ENCODE measurements around the gene PEX14.

PEX14 gene

DNA sequence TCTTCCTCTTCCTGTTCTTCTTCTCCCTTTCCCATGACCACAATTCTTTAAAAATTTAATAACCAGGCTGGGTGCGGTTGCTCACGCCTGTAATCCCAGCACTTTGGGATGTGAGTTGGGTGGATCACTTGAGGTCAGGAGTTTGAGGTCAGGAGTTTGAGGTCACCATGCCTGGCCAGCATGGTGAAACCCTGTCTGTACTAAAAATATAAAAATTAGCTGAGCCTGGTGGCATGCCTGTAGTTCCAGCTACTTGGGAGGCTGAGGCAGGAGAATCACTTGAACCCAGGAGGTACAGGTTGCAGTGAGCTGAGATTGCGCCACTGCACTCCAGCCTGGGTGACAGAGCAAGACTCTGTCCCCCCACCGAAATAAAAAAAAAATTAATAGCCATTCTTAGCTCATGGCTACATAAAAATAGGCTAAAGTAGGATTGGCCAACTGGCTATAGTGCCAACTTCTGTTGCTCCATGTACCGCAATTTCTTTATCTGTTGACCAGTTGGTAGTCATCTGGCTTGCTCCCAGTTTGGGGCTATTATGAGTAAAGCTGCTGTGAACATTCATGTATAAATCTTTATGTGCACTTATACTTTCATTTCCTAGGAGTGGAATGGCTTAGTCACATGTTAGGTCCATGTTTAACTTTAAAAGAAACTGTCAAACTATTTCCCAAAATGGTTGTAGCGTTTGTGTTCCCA is 136.3 kb downstream of the PEX14 start:
- TF ChIP-seq, protein P1, sequence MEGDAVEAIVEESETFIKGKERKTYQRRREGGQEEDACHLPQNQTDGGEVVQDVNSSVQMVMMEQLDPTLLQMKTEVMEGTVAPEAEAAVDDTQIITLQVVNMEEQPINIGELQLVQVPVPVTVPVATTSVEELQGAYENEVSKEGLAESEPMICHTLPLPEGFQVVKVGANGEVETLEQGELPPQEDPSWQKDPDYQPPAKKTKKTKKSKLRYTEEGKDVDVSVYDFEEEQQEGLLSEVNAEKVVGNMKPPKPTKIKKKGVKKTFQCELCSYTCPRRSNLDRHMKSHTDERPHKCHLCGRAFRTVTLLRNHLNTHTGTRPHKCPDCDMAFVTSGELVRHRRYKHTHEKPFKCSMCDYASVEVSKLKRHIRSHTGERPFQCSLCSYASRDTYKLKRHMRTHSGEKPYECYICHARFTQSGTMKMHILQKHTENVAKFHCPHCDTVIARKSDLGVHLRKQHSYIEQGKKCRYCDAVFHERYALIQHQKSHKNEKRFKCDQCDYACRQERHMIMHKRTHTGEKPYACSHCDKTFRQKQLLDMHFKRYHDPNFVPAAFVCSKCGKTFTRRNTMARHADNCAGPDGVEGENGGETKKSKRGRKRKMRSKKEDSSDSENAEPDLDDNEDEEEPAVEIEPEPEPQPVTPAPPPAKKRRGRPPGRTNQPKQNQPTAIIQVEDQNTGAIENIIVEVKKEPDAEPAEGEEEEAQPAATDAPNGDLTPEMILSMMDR (conservative IDR thresholded peaks at IDR 0.05; ENCODE audit: low read depth, low read length): no peak
- no peak overlapping the region for H3K4me3 ChIP-seq (ENCODE audit: low read depth, low read length)
- no peak for DNase-seq (ENCODE audit: low read depth)

DNA sequence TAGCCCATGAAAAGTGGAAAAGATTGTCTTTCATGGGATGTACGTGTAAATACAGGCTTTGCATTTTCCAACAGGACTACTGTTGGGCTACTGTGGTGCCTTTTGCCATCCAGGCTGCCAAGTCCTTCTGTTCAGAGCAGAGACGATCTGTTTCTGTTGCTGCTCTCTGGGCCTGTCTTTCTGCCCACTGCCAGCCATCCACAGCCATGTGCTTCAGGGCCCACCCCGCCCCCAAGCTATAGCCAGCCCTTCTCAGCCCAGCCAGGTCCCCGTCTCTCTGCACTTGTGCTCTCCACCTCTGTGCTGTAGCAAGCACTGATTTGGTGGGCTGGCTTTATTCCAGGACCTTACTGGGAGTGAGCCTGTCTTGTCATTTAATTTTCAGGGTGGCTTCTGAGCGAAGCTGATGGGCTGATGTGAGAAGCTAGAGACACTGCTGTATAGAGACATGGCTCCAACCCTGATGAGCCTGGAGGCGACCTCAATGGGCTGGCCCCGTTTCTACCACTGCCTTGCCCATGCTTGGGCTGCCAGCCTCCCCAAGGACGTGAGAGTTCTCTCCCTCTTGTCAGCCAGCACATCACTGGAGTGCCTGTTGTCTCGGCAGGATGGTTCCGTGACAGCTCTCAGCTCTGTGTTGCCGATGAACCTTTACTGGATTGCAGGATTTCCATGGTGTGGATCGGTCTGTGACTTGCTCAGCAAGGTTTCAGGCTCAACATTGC is 137.8 kb downstream of the PEX14 start:
- DNase-seq (ENCODE audit: low read depth): no peak
- TF ChIP-seq, protein P1 (conservative IDR thresholded peaks at IDR 0.05; ENCODE audit: low read depth, low read length): no peak
- H3K4me3 ChIP-seq (ENCODE audit: low read depth, low read length): no peak overlapping the region

DNA sequence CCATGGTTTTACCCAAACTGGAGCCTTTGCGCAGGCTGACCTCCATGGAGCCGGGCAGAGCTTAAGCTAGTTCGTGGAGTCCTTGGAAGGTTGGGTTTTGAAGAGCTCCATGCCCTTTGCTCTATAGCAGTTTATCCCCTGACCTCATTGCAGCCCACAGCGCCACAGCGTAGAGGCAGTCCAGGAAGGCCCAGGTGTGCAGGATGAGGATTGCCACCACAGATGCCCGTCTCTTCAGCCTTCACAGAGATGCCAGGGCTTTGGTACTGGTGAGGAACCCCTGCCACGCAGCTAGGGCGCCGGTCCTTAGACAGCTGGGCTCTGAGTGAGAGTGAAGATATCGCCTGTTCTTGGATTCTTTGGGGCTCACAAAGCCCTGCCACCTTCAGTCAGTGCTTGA is 138.6 kb downstream of the PEX14 start:
- TF ChIP-seq, protein P1 (conservative IDR thresholded peaks at IDR 0.05; ENCODE audit: low read depth, low read length): no peak
- no peak for DNase-seq (ENCODE audit: low read depth)
- H3K4me3 ChIP-seq (ENCODE audit: low read depth, low read length): no peak overlapping the region

DNA sequence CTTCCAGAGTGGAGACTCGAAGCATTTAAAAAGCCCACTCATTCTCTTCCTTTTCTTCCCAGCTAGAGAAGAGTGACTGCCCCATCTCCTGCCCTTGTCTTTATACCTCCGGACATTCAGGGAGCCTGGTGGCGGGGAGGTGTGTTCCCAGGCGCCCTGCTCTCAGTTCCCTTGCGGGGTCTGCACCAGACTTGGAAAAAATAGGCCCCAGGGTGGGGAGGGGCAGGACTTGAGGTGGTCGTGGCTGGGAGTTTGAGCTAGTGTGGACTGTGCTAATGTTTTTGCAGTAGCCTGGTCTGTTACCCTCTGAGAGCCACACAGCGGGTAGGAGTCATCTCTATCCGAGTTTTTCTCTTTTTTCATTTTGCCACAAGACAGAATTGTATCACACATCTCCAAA is 139.1 kb downstream of the PEX14 start:
- H3K4me3 ChIP-seq (ENCODE audit: low read depth, low read length): no peak overlapping the region
- TF ChIP-seq, protein P1 (conservative IDR thresholded peaks at IDR 0.05; ENCODE audit: low read depth, low read length): no peak
- DNase-seq (ENCODE audit: low read depth): no peak

DNA sequence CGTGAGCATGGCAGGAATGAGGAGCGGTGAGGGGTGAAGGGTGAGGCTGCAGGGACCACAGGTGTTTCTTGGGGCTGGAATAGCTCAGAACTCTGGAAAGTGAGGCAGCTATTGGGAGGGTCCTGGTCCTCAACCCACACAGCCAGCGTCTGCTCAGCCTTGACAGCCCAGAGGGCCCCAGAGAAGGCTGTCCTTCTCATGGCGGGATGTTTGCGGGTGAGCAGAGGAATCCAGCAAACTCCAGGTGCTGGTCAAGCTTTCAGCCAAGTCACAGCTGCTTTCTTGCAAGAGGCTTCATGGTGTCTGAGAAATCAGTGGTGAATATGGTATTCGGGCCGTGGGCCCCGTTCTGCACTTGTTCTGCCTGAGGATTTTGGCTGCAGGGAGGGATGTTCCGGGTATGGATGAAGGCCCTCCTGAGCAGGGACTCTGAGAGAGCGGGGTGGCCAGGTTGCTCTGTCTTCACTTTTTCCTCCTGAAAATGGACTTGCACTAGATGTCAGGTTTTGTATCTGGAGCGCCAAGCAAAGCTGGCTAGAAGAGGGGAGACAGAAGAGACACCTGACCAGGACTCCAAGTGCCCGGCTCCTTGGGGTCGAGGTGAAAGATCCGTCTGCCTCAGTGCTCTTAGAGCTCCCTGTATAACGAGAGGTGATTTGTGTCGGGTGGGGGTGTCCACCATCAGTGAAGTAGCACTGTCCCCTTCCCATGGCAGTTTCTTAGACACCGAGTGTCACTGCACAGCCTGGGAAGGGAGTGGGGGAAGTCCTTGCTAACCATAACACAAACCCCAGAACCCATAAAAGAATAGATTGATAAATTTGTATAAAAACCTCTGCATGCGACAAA is 139.9 kb downstream of the PEX14 start:
- no peak for DNase-seq (ENCODE audit: low read depth)
- H3K4me3 ChIP-seq (ENCODE audit: low read depth, low read length): no peak overlapping the region

DNA sequence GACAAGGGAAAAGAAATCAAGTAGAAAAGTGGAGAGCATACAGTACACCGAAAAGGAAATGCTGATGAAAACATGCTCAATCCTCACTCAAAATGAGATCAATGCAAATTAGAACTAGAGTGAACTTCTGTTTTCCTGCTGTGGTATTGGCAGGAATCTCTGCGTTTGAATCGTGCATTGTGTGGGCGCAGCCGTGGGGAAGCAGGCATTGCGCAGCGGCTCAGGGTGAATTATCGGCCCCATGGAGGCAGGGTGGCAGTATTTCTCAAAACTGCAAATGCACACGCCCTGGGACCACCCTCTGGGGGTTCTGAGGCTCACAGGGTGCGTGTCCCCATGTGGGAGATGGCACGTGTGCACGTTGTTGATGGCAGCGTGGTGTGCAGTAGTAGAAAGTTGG is 140.6 kb downstream of the PEX14 start:
- DNase-seq (ENCODE audit: low read depth): no peak
- no peak overlapping the region for H3K4me3 ChIP-seq (ENCODE audit: low read depth, low read length)
- TF ChIP-seq, protein P1 (conservative IDR thresholded peaks at IDR 0.05; ENCODE audit: low read depth, low read length): no peak

More for the DNA sequence above, 139.9 kb downstream of the PEX14 start:
- TF ChIP-seq, protein P1 (conservative IDR thresholded peaks at IDR 0.05; ENCODE audit: low read depth, low read length): no peak

All from choroid plexus epithelial cell (primary cell).